Karpas-422 (cell line): ENCODE results near the gene NCF4. TPM values are rescaled to one million over a fixed set of nuclear protein-coding genes. Genes with fewer than 3 reads are reported as not detected.

Source experiments
- DNase-seq: peaks from one replicate; pipeline ENCODE4 v3.0.0-alpha.2; 2015
- H2AFZ ChIP-seq: fragments of 200-600 bp; sonication (generic); 2 replicates; pipeline ENCODE4 v1.6.1; 2014; ENCODE audit warnings: antibody characterized with exemption, low read length, mixed read lengths
- H3K27ac ChIP-seq: fragments of 200-600 bp; sonication (generic); 2 replicates; pipeline ENCODE4 v1.5.1; 2014; ENCODE audit warnings: mild to moderate bottlenecking, low read length, moderate library complexity
- H3K27me3 ChIP-seq: fragments of 200-600 bp; sonication (generic); 2 replicates; pipeline ENCODE4 v1.6.1; 2014; ENCODE audit warnings: low read length, mixed read lengths
- H3K36me3 ChIP-seq: fragments of 200-600 bp; sonication (generic); 2 replicates; pipeline ENCODE4 v1.6.1; 2014; ENCODE audit warnings: low read length, mixed read lengths; ENCODE audit not compliant: insufficient read depth
- H3K4me1 ChIP-seq: fragments of 200-600 bp; sonication (generic); 2 replicates; pipeline ENCODE4 v1.6.1; 2014; ENCODE audit warnings: mild to moderate bottlenecking, low read length, mixed read lengths
- H3K4me2 ChIP-seq: fragments of 200-600 bp; sonication (generic); 2 replicates; pipeline ENCODE4 v1.6.1; 2014; ENCODE audit warnings: low read length, low read depth, mild to moderate bottlenecking; ENCODE audit not compliant: poor library complexity, severe bottlenecking
- H3K4me3 ChIP-seq: fragments of 200-600 bp; sonication (generic); 2 replicates; pipeline ENCODE4 v1.5.1; 2014; ENCODE audit warnings: mild to moderate bottlenecking, antibody characterized with exemption, low read length, mixed read lengths
- H3K79me2 ChIP-seq: fragments of 200-600 bp; sonication (generic); 2 replicates; pipeline ENCODE4 v1.6.1; 2014; ENCODE audit warnings: mild to moderate bottlenecking, low read length, mixed read lengths
- H3K9ac ChIP-seq: fragments of 200-600 bp; sonication (generic); 2 replicates; pipeline ENCODE4 v1.6.0; 2014; ENCODE audit warnings: low read length
- H3K9me2 ChIP-seq: fragments of 200-600 bp; sonication (generic), shearing (Covaris generic); replicated peaks from 2 replicates; pipeline ENCODE4 v1.6.0; 2014; ENCODE audit warnings: mild to moderate bottlenecking, low read length, moderate library complexity; ENCODE audit not compliant: insufficient read depth
- H3K9me3 ChIP-seq: fragments of 300-700, 200-600 bp; sonication (generic); 2 replicates; pipeline ENCODE4 v1.6.1; 2014; ENCODE audit warnings: low read length, mixed read lengths
- H4K20me1 ChIP-seq: fragments of 200-600 bp; sonication (generic); 2 replicates; pipeline ENCODE4 v1.6.1; 2014; ENCODE audit warnings: mild to moderate bottlenecking, antibody characterized with exemption, low read length, low read depth; ENCODE audit not compliant: insufficient read depth
- total RNA-seq: library from RNA; depleted of rRNA; stranded (reverse); fragments of >200 nt; shearing (Covaris generic); gene quantifications from 2 replicates; pipeline ENCODE4 v1.2.3, GENCODE V29; 2014; ENCODE audit warnings: low replicate concordance

The NCF4 gene
- total RNA-seq, 1 experiment from 2014 or later, result 116 TPM

DNA sequence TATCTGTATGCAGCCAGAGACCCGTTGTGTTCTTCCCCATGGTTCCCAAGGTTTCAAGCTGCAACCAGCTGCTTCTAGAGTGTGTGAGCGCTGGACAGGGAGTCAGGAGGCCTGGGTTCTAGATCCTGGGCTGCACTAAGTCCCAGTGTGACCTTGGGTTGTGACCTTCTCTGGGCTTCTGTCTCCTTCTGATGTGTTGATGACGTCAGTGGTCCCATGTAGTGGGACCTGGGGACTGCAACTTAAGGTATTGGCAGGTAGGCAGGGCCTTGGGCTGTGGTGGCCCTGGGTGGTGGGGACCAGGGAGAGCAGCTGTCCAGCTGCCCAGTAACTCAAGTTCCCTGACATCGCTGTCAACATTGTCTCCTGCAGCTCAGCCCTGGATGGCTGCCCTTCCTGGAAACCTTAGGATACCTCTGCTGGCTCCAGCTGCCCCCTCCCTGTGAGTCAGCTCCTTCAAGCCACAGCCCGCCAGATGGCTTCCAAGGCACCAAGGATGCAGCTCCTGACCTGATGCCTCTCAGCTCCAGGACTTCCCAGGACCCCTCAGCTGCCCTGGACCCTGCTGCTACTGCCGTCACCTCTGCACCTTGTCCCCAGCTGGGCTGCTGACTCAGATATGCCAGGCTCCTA, 42.7 kb upstream of the NCF4 start:
- H3K9me2 ChIP-seq, result no peaks in the 10 kb centered on the region
- no peak for DNase-seq
- no peaks in the 10 kb centered on the region for H4K20me1 ChIP-seq
- H3K36me3 ChIP-seq, result no peaks in the 10 kb centered on the region
- H3K4me2 ChIP-seq, result no peak overlapping the region
- H3K4me3 ChIP-seq, result no peak overlapping the region
- no peaks in the 10 kb centered on the region for H3K4me1 ChIP-seq
- H3K9me3 ChIP-seq, result no peaks in the 10 kb centered on the region
- no peak overlapping the region for H3K27ac ChIP-seq
- H2AFZ ChIP-seq, result no peak overlapping the region
- H3K9ac ChIP-seq, result no peak overlapping the region
- H3K27me3 ChIP-seq, result no peaks in the 10 kb centered on the region
- no peaks in the 10 kb centered on the region for H3K79me2 ChIP-seq

DNA sequence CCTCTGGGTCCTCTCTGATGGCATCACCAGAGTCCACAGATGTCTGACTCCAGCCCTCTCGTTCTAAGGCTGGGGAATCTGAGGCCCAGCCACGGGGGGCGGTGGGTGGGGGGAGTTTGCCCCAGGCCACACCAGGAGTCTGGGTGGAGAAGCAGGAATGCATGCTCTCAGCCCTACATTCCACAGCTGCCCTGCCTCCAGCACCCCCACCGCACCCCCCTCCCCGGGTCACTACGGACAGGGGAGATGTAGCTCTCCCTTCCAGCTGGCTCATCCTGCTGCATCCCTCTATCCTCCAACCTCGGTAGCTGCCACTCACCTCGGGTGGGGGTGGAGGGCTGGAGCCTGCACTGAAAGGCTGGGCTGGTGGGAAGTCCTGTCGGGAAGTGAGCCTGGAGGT, 41.7 kb upstream of the NCF4 start:
- Histone ChIP-seq H3K4me2 (no peak overlapping the region), H3K9me3 (no peaks in the 10 kb centered on the region), H3K79me2 (no peaks in the 10 kb centered on the region), H3K27me3 (no peaks in the 10 kb centered on the region), H4K20me1 (no peaks in the 10 kb centered on the region), H3K9me2 (no peaks in the 10 kb centered on the region), H3K4me3 (no peak overlapping the region), H2AFZ (no peak overlapping the region), H3K4me1 (no peaks in the 10 kb centered on the region), H3K9ac (no peak overlapping the region), H3K27ac (no peak overlapping the region), H3K36me3 (no peaks in the 10 kb centered on the region)
- DNase-seq, result no peak

DNA sequence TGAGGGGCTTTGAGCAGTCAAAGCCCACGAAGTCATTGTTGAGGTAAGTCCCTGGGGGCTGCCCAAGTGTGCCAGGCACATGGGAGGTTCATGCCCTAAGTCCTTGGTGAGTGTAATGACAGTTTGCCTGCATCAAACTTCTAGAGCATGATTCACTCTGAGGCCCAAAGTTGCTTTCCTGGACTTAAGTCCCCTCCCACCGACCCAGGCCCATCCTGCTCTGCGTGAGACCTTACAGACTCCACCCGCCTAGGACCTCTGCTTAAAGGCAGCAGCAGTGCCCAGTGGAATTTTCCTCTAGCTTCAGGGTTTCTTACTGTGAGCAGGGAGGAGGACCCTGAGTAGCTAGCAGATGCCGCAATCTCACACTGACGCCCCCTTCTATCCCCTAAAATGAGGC, 38.2 kb upstream of the NCF4 start:
- Histone ChIP-seq H3K9me3 (no peaks in the 10 kb centered on the region), H3K36me3 (no peaks in the 10 kb centered on the region), H3K27me3 (no peaks in the 10 kb centered on the region), H3K4me3 (no peak overlapping the region), H3K4me2 (no peak overlapping the region), H3K9ac (no peak overlapping the region), H3K9me2 (no peaks in the 10 kb centered on the region), H3K27ac (no peak overlapping the region), H4K20me1 (no peaks in the 10 kb centered on the region), H3K4me1 (no peaks in the 10 kb centered on the region), H2AFZ (no peak overlapping the region), H3K79me2 (no peaks in the 10 kb centered on the region)
- no peak for DNase-seq

DNA sequence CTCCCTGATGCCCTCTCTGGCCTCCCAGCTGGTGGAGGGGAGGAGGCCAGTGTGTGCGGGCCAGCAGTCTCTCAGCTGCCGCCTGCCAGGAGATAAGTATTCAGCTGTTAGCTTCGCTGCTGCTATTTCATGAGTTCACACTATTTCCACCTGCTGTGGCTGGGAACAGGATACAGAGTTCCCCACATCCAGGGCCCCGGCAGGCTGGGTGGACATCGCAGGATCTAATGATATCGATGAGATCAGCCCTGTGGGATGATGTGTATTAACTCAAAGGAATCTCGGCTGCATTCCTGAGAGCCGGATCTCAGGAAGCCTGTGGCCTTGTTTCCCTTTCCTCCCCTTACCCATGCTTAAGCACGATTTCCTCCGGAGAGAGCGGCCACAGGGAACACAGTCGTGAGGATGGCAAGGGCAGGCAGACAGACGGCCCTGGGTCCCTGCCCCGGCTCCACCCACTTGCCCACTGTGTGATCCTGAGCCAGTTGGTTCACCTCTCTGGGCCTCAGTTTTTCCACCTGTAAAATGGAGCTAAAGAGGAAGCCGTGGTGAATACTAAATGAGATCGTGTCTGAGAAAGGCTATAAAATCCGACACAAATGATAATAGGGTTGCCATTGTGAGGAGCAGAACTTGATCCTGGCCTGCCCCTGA, 37.5 kb upstream of the NCF4 start:
- Histone ChIP-seq H3K27ac (no peak overlapping the region), H3K4me3 (no peak overlapping the region), H3K9me2 (no peaks in the 10 kb centered on the region), H2AFZ (no peak overlapping the region), H3K36me3 (no peaks in the 10 kb centered on the region), H3K4me1 (no peaks in the 10 kb centered on the region), H3K27me3 (no peaks in the 10 kb centered on the region), H3K9me3 (no peaks in the 10 kb centered on the region), H3K79me2 (no peaks in the 10 kb centered on the region), H4K20me1 (no peaks in the 10 kb centered on the region), H3K9ac (no peak overlapping the region), H3K4me2 (no peak overlapping the region)
- DNase-seq, result no peak

- H3K27me3 ChIP-seq, result no peaks in the 10 kb centered on the region
- H3K9me2 ChIP-seq, result no peaks in the 10 kb centered on the region
- H3K79me2 ChIP-seq, result no peaks in the 10 kb centered on the region
- no peak overlapping the region for H3K4me2 ChIP-seq
- DNase-seq, result no peak
- no peaks in the 10 kb centered on the region for H3K36me3 ChIP-seq
- H4K20me1 ChIP-seq, result no peaks in the 10 kb centered on the region
- H3K9ac ChIP-seq, result no peak overlapping the region
- no peaks in the 10 kb centered on the region for H3K4me1 ChIP-seq
- no peak overlapping the region for H3K4me3 ChIP-seq
- no peaks in the 10 kb centered on the region for H3K9me3 ChIP-seq
- H3K27ac ChIP-seq, result no peak overlapping the region
- no peak overlapping the region for H2AFZ ChIP-seq
These were observed 36.2 kb upstream of the NCF4 start for GRCh38 chr22:36824655-36825054.

GRCh38 chr22:36826262-36826661, 34.5 kb upstream of the NCF4 start:
- no peak overlapping the region for H3K4me3 ChIP-seq
- H2AFZ ChIP-seq, result no peak overlapping the region
- no peaks in the 10 kb centered on the region for H3K4me1 ChIP-seq
- no peak overlapping the region for H3K4me2 ChIP-seq
- no peak overlapping the region for H3K27ac ChIP-seq
- no peaks in the 10 kb centered on the region for H3K9me2 ChIP-seq
- no peak overlapping the region for H3K9ac ChIP-seq
- no peaks in the 10 kb centered on the region for H3K9me3 ChIP-seq
- no peaks in the 10 kb centered on the region for H3K79me2 ChIP-seq
- no peaks in the 10 kb centered on the region for H3K27me3 ChIP-seq
- DNase-seq, result no peak
- no peaks in the 10 kb centered on the region for H3K36me3 ChIP-seq
- H4K20me1 ChIP-seq, result no peaks in the 10 kb centered on the region

DNA sequence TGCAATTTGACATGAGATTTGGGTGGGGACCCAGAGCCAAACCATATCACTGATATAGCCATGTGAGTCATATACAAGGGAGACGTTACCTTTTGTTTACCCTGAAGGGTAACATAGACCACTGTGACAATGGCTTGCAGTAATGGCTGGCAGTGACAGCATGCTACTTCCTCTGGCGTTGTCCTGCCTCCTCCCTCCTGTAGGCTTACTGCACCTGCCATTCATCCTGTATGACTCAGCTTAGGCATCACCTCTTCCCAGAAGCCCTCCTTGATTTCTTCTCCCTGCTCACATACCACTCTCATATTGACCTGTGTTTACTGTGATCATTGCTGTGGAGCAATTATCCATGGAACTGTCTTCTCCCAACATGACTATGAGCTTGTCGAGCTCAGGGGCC, 32.0 kb upstream of the NCF4 start:
- H3K4me1 ChIP-seq, result peaks cover 6% of the 10 kb centered on the region
- no peaks in the 10 kb centered on the region for H3K27me3 ChIP-seq
- H3K4me2 ChIP-seq, result no peak overlapping the region
- no peak overlapping the region for H3K4me3 ChIP-seq
- H3K9ac ChIP-seq, result no peak overlapping the region
- no peaks in the 10 kb centered on the region for H3K9me3 ChIP-seq
- H3K36me3 ChIP-seq, result no peaks in the 10 kb centered on the region
- no peaks in the 10 kb centered on the region for H4K20me1 ChIP-seq
- H3K79me2 ChIP-seq, result no peaks in the 10 kb centered on the region
- H3K9me2 ChIP-seq, result no peaks in the 10 kb centered on the region
- H3K27ac ChIP-seq, result no peak overlapping the region
- no peak overlapping the region for H2AFZ ChIP-seq
- no peak for DNase-seq

DNA sequence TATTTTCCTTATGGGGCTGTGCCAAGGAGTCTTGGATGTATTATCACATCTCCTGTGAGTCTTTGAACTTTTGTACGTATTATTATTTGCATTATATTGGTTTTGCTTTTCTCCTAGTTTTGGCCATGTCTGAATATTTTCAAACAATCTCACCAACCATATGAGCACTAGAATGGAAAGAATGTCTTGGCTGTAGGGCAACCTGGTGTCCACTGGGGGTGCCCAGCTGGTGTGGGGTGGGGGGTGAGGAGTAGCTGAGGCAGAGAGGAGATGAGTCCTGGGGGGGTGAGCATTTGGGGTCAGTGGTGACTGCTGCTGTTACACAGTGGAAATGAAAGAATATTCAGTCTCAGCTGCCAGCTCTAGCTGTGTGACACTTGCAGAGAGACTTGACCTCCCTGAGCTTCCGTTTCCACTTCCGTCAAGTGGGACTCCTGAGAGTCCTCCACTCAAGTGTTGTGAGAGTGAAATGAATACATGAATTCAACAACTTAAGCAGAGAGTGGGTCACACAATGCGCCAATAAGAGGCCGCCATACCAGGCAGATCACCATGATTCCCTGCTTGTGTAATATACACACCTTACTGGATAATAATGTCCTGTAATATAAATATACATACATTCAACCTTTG, 31.3 kb upstream of the NCF4 start:
- no peaks in the 10 kb centered on the region for H3K79me2 ChIP-seq
- H3K4me2 ChIP-seq, result no peak overlapping the region

More for the DNA sequence above, 31.3 kb upstream of the NCF4 start:
- Histone ChIP-seq H3K9me2 (no peaks in the 10 kb centered on the region), H3K4me1 (peaks cover 6% of the 10 kb centered on the region), H3K9me3 (no peaks in the 10 kb centered on the region), H3K36me3 (no peaks in the 10 kb centered on the region), H3K4me3 (no peak overlapping the region), H4K20me1 (no peaks in the 10 kb centered on the region), H3K9ac (no peak overlapping the region), H3K27me3 (no peaks in the 10 kb centered on the region), H2AFZ (no peak overlapping the region), H3K27ac (no peak overlapping the region)
- DNase-seq, result no peak
